ENCODE measurements around the gene API5.

API5 gene

GRCh38 chr11:43360361-43361032 lies 48.7 kb downstream of the API5 start:
- 57% methylated on average over 1 of the region's 1 CpG for WGBS
- H3K9me3 ChIP-seq (ENCODE audit: insufficient read depth, low read depth, low read length) = no peaks in the 10 kb centered on the region
- peaks cover 16% of the 10 kb centered on the region for H3K36me3 ChIP-seq (ENCODE audit: insufficient read depth, low read length)
- H3K4me1 ChIP-seq (ENCODE audit: insufficient read depth, low read length) = peaks cover 19% of the 10 kb centered on the region
- H3K27ac ChIP-seq (ENCODE audit: low read depth, low read length) = no peak overlapping the region
- no peaks in the 10 kb centered on the region for H3K27me3 ChIP-seq (ENCODE audit: insufficient read depth, low read length)
- H3K9ac ChIP-seq (ENCODE audit: low read depth, low read length) = peak overlapping the region; percentile 96; the same call in 1 of the 2 replicates
- H3K4me3 ChIP-seq (ENCODE audit: low read length) = peak overlapping the region; percentile 78

GRCh38 chr11:43366677-43367076 lies 54.9 kb downstream of the API5 start:
- Histone ChIP-seq H3K27me3 (ENCODE audit: insufficient read depth, low read length) (no peaks in the 10 kb centered on the region), H3K9ac (ENCODE audit: low read depth, low read length) (no peak overlapping the region), H3K27ac (ENCODE audit: low read depth, low read length) (no peak overlapping the region), H3K36me3 (ENCODE audit: insufficient read depth, low read length) (peaks cover 31% of the 10 kb centered on the region), H3K4me3 (ENCODE audit: low read length) (no peak overlapping the region), H3K4me1 (ENCODE audit: insufficient read depth, low read length) (no peaks in the 10 kb centered on the region), H3K9me3 (ENCODE audit: insufficient read depth, low read depth, low read length) (no peaks in the 10 kb centered on the region)
- WGBS = 94% methylated on average over 5 of the region's 5 CpGs

GRCh38 chr11:43367382-43368178 lies 55.8 kb downstream of the API5 start:
- WGBS = 93% methylated on average over 7 of the region's 7 CpGs
- Histone ChIP-seq H3K4me1 (ENCODE audit: insufficient read depth, low read length) (no peaks in the 10 kb centered on the region), H3K27ac (ENCODE audit: low read depth, low read length) (no peak overlapping the region), H3K36me3 (ENCODE audit: insufficient read depth, low read length) (peaks cover 35% of the 10 kb centered on the region), H3K27me3 (ENCODE audit: insufficient read depth, low read length) (no peaks in the 10 kb centered on the region), H3K9me3 (ENCODE audit: insufficient read depth, low read depth, low read length) (no peaks in the 10 kb centered on the region), H3K4me3 (ENCODE audit: low read length) (no peak overlapping the region), H3K9ac (ENCODE audit: low read depth, low read length) (no peak overlapping the region)

GRCh38 chr11:43376065-43376464 lies 64.3 kb downstream of the API5 start:
- H3K4me3 ChIP-seq (ENCODE audit: low read length) = no peak overlapping the region
- no peak overlapping the region for H3K27ac ChIP-seq (ENCODE audit: low read depth, low read length)
- peaks cover 31% of the 10 kb centered on the region for H3K36me3 ChIP-seq (ENCODE audit: insufficient read depth, low read length)
- no peaks in the 10 kb centered on the region for H3K27me3 ChIP-seq (ENCODE audit: insufficient read depth, low read length)
- 100% methylated on average over 1 of the region's 2 CpGs for WGBS
- no peak overlapping the region for H3K9ac ChIP-seq (ENCODE audit: low read depth, low read length)
- H3K9me3 ChIP-seq (ENCODE audit: insufficient read depth, low read depth, low read length) = no peaks in the 10 kb centered on the region
- 0 out of 2 replicates have a peak, but pooled peaks cover 8% of the 10 kb centered on the region for H3K4me1 ChIP-seq (ENCODE audit: insufficient read depth, low read length)

GRCh38 chr11:43376594-43376993 lies 64.8 kb downstream of the API5 start:
- Histone ChIP-seq H3K4me1 (ENCODE audit: insufficient read depth, low read length) (0 out of 2 replicates have a peak, but pooled peaks cover 14% of the 10 kb centered on the region), H3K27ac (ENCODE audit: low read depth, low read length) (no peak overlapping the region), H3K36me3 (ENCODE audit: insufficient read depth, low read length) (peaks cover 29% of the 10 kb centered on the region), H3K9ac (ENCODE audit: low read depth, low read length) (no peak overlapping the region), H3K4me3 (ENCODE audit: low read length) (no peak overlapping the region), H3K27me3 (ENCODE audit: insufficient read depth, low read length) (no peaks in the 10 kb centered on the region), H3K9me3 (ENCODE audit: insufficient read depth, low read depth, low read length) (no peaks in the 10 kb centered on the region)
- 100% methylated on average over 2 of the region's 2 CpGs for WGBS

- Histone ChIP-seq H3K27ac (ENCODE audit: low read depth, low read length) (no peak overlapping the region), H3K36me3 (ENCODE audit: insufficient read depth, low read length) (peaks cover 32% of the 10 kb centered on the region)
These were observed 65.6 kb downstream of the API5 start for GRCh38 chr11:43377389-43377788.

GRCh38 chr11:43378897-43379296 lies 67.1 kb downstream of the API5 start:
- H3K4me3 ChIP-seq (ENCODE audit: low read length) = no peak overlapping the region
- no peaks in the 10 kb centered on the region for H3K9me3 ChIP-seq (ENCODE audit: insufficient read depth, low read depth, low read length)
- H3K4me1 ChIP-seq (ENCODE audit: insufficient read depth, low read length) = 0 out of 2 replicates have a peak, but pooled peaks cover 17% of the 10 kb centered on the region
- H3K27ac ChIP-seq (ENCODE audit: low read depth, low read length) = no peak overlapping the region
- no peak overlapping the region for H3K9ac ChIP-seq (ENCODE audit: low read depth, low read length)
- 94% methylated on average over 3 of the region's 3 CpGs for WGBS
- H3K36me3 ChIP-seq (ENCODE audit: insufficient read depth, low read length) = peaks cover 35% of the 10 kb centered on the region
- no peaks in the 10 kb centered on the region for H3K27me3 ChIP-seq (ENCODE audit: insufficient read depth, low read length)

More at GRCh38 chr11:43377389-43377788, 65.6 kb downstream of the API5 start:
- Histone ChIP-seq H3K4me3 (ENCODE audit: low read length) (no peak overlapping the region), H3K9me3 (ENCODE audit: insufficient read depth, low read depth, low read length) (no peaks in the 10 kb centered on the region), H3K9ac (ENCODE audit: low read depth, low read length) (no peak overlapping the region), H3K4me1 (ENCODE audit: insufficient read depth, low read length) (0 out of 2 replicates have a peak, but pooled peaks cover 17% of the 10 kb centered on the region), H3K27me3 (ENCODE audit: insufficient read depth, low read length) (no peaks in the 10 kb centered on the region)

GRCh38 chr11:43381802-43382201 lies 70.0 kb downstream of the API5 start:
- H3K4me3 ChIP-seq (ENCODE audit: low read length) = no peak overlapping the region
- H3K27ac ChIP-seq (ENCODE audit: low read depth, low read length) = no peak overlapping the region
- no peaks in the 10 kb centered on the region for H3K27me3 ChIP-seq (ENCODE audit: insufficient read depth, low read length)
- H3K9me3 ChIP-seq (ENCODE audit: insufficient read depth, low read depth, low read length) = no peaks in the 10 kb centered on the region
- WGBS = 31% methylated on average over 2 of the region's 2 CpGs
- H3K4me1 ChIP-seq (ENCODE audit: insufficient read depth, low read length) = 0 out of 2 replicates have a peak, but pooled peaks cover 14% of the 10 kb centered on the region
- H3K9ac ChIP-seq (ENCODE audit: low read depth, low read length) = no peak overlapping the region
- peaks cover 44% of the 10 kb centered on the region for H3K36me3 ChIP-seq (ENCODE audit: insufficient read depth, low read length)

- 94% methylated on average over 1 of the region's 1 CpG for WGBS
- Histone ChIP-seq H3K4me1 (ENCODE audit: insufficient read depth, low read length) (0 out of 2 replicates have a peak, but pooled peaks cover 14% of the 10 kb centered on the region), H3K36me3 (ENCODE audit: insufficient read depth, low read length) (peaks cover 52% of the 10 kb centered on the region), H3K27ac (ENCODE audit: low read depth, low read length) (no peak overlapping the region), H3K27me3 (ENCODE audit: insufficient read depth, low read length) (no peaks in the 10 kb centered on the region), H3K9ac (ENCODE audit: low read depth, low read length) (no peak overlapping the region), H3K9me3 (ENCODE audit: insufficient read depth, low read depth, low read length) (no peaks in the 10 kb centered on the region), H3K4me3 (ENCODE audit: low read length) (no peak overlapping the region)
These were observed 70.8 kb downstream of the API5 start for GRCh38 chr11:43382614-43383013.

- no peak overlapping the region for H3K4me3 ChIP-seq (ENCODE audit: low read length)
- H3K9ac ChIP-seq (ENCODE audit: low read depth, low read length) = no peak overlapping the region
- H3K9me3 ChIP-seq (ENCODE audit: insufficient read depth, low read depth, low read length) = no peaks in the 10 kb centered on the region
- peaks cover 54% of the 10 kb centered on the region for H3K36me3 ChIP-seq (ENCODE audit: insufficient read depth, low read length)
- 0 out of 2 replicates have a peak, but pooled peaks cover 14% of the 10 kb centered on the region for H3K4me1 ChIP-seq (ENCODE audit: insufficient read depth, low read length)
- H3K27ac ChIP-seq (ENCODE audit: low read depth, low read length) = no peak overlapping the region
- no peaks in the 10 kb centered on the region for H3K27me3 ChIP-seq (ENCODE audit: insufficient read depth, low read length)
- WGBS = 92% methylated on average over 5 of the region's 5 CpGs
These were observed 72.6 kb downstream of the API5 start for GRCh38 chr11:43384393-43384792.

GRCh38 chr11:43392713-43393112 lies 80.9 kb downstream of the API5 start:
- Histone ChIP-seq H3K9me3 (ENCODE audit: insufficient read depth, low read depth, low read length) (no peaks in the 10 kb centered on the region), H3K36me3 (ENCODE audit: insufficient read depth, low read length) (peaks cover 84% of the 10 kb centered on the region), H3K27ac (ENCODE audit: low read depth, low read length) (no peak overlapping the region), H3K27me3 (ENCODE audit: insufficient read depth, low read length) (no peaks in the 10 kb centered on the region), H3K4me1 (ENCODE audit: insufficient read depth, low read length) (peaks cover 4% of the 10 kb centered on the region; the same call in 1 of the 2 replicates), H3K9ac (ENCODE audit: low read depth, low read length) (no peak overlapping the region), H3K4me3 (ENCODE audit: low read length) (no peak overlapping the region)
- 96% methylated on average over 5 of the region's 5 CpGs for WGBS
